GM21447 (cell line): ENCODE data around the gene MMP27.

Experiments
- ATAC-seq: cut with Tn5 transposase; IDR thresholded peaks from one replicate; pipeline ENCODE4 v1.9.1; 2021; ENCODE audit not compliant: unreplicated experiment

MMP27 gene

GRCh38 chr11:102704841-102705240 lies 728 bp downstream of the MMP27 start:
- no peak for ATAC-seq

DNA sequence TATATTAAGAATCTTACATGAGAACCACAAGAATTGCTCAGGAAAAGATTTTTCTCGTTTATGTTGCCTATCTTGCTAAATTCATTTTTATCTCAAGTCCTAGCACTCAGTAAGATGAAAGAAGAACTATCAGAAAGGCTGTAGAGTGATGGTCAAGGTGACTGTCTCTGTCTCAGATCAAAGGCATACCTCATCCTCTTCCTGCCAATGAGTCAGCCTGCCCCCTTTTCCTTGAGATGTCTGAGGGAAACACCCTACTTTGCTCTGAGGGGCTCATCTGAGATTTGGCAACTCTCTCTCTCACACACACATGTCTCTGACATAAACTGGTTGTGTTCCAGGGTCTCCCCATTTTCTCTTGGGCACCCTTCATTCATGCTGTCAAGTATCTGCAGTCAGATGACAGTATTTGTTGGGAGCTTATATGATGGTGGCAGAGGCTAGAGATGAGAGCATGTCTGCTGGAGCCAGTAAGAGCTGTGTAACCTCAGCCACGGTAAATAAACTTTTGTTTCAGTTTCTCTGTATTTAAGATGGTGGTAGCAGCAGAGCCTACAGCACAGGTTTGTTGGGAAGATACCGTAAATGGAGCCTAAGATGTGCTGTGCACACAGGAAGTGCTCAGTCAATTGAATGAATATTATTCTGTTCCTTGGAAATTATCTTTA lies 1.6 kb downstream of the MMP27 start:
- no peak for ATAC-seq

DNA sequence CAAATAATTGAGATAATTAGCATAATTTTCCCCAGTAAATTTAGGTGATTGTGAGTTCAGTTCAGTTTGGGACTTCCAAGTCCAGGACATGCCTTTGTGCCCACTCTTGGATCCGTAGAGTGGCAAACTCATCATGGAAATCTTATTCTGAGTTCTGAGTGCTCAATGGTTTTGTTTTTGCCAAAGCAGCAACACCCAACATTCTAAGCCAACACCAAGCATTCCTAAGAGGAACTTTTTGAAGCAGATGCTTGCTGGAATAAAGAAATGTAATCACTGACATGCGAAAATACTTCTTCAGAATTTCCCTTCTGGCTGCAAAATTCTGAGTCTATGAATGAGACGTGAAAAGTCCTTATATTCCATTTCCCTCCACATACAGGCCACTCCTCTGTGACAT lies 10.4 kb downstream of the MMP27 start:
- ATAC-seq, result no peak

DNA sequence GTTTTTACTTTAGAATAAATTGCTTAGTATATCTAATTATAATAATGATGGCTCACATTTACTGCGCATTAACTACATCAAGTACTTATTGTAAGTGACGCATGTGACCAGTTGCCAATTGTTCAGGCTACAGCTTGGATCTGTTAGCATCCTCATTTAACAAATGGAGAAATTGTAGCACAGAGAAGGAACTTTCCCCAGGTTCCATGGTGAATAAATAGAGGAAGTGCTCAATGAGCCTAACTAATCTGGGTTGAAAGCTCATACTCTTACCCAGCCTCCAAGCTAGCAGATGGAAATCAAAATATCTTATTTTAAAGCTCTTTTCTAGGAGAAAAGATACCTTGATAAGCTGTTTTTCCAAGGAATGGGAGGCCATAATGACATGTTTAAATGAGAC lies 19.8 kb downstream of the MMP27 start:
- ATAC-seq, result no peak

- no peak for ATAC-seq
These were observed 20.2 kb downstream of the MMP27 start for GRCh38 chr11:102685338-102685737.

DNA sequence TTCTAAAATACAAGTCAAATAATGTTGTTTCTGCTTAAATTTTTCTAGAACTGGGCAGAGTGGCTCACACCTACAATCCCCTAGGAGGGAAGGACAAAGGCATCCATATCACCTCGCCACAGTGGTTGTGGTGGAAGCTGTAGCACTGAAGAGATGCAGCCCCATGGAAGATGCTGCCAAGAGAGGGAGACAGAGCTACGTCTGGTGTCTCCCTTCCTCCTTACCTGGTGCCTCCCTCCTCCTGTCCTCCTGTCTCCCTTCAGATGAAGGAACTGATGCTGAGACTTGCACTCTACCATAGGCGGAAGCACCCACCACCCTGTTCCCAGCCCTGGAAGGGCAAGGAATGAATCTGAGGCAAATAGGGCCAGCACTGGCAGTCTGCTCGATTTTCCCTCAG lies 22.3 kb downstream of the MMP27 start:
- ATAC-seq, result no peak

DNA sequence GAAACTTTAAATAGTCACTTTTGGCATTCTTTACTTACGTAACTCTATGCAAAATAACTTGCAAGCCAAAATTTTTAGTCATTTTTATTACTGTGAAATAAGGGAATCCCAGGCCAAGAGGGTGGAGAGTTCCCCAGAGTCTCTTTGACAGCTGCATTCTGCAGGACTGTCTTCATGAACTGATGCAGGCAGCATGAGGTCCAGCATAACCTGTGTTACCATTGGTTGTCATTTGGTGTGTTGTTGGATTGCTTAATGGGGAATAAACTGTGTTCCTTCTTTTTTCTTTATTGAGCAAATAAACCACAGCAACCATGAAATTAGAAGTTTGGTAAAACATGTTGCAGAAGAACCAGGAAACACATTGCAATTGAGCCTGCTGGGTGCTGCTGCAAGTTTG lies 24.6 kb downstream of the MMP27 start:
- ATAC-seq, result no peak

GRCh38 chr11:102678022-102678421 lies 27.5 kb downstream of the MMP27 start:
- no peak for ATAC-seq

GRCh38 chr11:102676084-102676483 lies 29.5 kb downstream of the MMP27 start:
- ATAC-seq, result no peak

- ATAC-seq, result peak; percentile 73
These were observed 35.9 kb downstream of the MMP27 start for GRCh38 chr11:102669664-102670063.

- peak; percentile 66 for ATAC-seq
These were observed 39.1 kb downstream of the MMP27 start for GRCh38 chr11:102666331-102666957.

- ATAC-seq, result no peak
These were observed 41.4 kb downstream of the MMP27 start for GRCh38 chr11:102664001-102664752.

GRCh38 chr11:102662607-102663006 lies 43.0 kb downstream of the MMP27 start:
- no peak for ATAC-seq

DNA sequence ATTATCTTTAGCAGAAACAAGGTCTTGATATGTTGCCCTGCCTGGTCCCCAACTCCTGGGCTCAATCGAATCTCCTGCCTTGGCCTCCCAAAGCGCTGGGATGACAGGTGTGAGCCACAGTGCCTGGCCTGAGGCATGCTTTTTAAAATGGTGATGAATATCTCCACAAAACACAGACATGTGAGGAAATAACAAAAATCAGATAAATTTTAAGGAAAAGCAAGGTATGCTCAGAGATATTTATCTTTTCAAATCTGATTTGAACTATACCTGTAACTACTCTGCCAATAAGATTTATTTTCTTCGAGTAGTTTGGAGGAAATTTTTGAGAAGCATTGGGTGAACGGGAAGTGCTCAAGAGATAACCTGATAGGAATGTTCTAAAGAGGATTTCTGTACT lies 44.5 kb downstream of the MMP27 start:
- ATAC-seq, result no peak

GRCh38 chr11:102656528-102656927 lies 49.0 kb downstream of the MMP27 start:
- no peak for ATAC-seq

DNA sequence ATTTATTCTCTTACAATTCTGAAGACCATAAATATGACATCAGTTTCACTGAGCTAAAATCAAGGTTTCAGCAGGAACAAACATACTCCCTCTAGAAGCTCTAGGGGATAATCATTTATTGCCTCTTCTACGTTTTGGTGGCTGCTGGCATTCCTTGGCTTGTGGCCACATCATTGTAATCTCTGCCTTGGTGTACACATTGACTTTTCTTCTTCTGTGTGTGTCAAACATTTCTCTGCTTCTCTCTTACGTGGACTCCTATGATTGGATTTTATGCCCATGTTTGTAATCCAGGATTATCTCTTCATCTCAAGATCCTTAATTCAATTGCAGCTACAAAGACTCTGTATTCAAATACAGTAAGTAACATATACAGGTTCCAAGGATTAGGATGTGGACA lies 50.0 kb downstream of the MMP27 start:
- no peak for ATAC-seq

GRCh38 chr11:102654761-102655160 lies 50.8 kb downstream of the MMP27 start:
- no peak for ATAC-seq

- no peak for ATAC-seq
These were observed 51.8 kb downstream of the MMP27 start for GRCh38 chr11:102653744-102654291.

DNA sequence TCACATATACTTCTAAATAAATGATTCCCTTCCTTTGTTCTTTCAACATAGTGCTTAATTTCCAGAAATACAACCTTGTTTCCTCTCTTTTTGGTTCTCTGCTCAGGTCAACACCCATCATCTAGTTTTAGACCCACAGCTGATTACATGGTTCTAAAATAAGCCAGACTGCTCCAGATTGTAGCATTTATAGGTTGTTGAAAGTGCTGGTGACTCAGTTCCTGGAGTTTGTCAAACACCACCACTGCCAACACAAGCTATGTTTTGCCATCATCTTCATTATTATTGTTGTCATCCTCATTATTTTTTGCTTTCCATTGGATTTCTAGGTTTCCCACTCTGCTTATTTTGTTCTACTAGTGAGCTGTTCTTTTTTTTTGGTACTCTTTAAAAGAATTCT lies 58.1 kb downstream of the MMP27 start:
- ATAC-seq, result no peak

DNA sequence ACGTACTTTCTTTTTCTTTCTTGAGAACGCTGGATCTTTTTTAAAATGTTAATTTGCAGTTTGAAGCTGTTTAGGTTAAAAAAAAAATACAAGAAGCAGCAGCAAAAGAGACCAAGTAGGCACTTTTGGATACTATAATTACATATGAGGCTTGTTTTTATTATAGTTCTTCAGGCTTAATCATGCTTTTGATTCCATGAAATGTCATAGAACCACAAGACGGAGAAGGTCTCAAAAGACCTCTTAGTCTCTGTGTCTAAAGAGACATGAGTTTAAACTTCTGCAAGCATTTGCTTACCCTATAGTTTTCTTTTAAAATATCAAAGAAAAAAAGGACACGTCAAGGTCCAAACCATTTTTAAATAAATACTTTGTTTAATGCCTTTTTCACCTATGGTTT lies 61.6 kb downstream of the MMP27 start:
- ATAC-seq, result no peak
